Measurements from ENCODE around the gene ZBTB22.
A peak's percentile ranks its signal among the peaks of the same experiment; 100 is the strongest.

ZBTB22 gene

DNA sequence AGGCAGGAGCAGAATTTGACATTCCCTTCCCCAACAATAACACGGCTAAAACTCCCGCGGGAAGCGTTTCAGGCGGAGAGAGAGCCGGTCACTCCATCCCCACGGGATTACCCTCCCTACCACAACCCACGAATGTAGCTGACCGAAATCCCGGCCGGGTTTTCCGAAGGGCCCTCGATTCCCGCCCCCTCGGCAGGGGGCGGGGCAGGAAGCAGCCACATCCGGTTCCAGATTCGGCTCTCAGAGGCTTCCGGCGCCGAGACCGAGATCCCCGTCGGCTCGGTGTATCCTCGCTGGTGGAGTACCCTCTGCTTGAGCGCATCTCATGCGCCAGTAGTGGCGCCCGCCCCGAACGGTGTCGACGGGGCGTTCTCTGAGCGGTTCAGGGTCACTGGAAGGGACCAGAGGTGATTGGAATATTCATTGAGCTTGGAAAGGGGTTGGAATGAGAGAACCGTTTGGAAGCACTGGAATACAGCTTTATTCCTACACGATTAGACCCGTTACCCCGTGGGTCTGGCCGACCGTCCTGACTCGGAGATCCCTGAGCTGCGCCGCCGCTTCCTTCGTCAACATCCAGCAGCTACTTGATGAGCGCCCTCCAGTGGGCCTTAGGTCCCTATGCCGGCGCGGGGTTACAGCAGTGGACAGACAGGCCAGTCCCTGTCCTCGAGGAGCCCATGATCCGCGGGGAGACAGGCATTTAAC lies 18.2 kb downstream of the ZBTB22 start:
- no peak for DNase-seq (ENCODE audit: low read depth, low spot score)
- Histone ChIP-seq H3K9me3 (ENCODE audit: low read depth, low read length) (no peaks in the 10 kb centered on the region), H3K9ac (ENCODE audit: insufficient read length) (peak overlapping the region; percentile 79), H3K36me3 (ENCODE audit: insufficient read depth, low read length) (no peaks in the 10 kb centered on the region), H3K27ac (peak overlapping the region; percentile 85), H3K4me3 (peak overlapping the region; percentile 99)
- TF ChIP-seq POLR2AphosphoS5 (IDR thresholded peaks at IDR 0.05; ENCODE audit: borderline replicate concordance, low read depth, low read length): peak; percentile 98
- no peak for TF ChIP-seq EZH2 (IDR thresholded peaks at IDR 0.05)

DNA sequence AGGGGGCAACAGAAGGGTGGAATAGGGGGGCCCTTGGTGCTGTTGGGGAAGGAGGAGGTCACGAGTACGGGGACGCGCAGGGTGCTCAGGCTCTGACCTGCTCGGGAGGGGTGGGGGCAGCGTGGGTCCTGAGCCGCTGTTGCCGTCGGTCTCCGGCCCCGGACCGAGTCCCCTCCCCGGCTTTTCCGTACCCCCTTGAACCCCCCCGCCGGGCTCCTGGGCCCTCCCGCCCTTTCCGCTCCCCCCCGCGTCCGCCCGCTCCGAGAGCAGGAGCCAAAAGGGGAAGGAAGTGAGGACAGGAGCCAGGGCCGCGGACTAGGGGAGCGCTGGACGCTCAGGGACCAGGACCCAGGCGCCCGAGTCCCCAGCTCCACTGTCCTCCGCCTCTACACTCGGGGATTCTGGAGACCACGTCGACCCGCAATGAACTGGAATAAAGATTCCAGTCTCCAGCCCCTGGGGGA lies 18.7 kb downstream of the ZBTB22 start, which contains the start of gene RGL2:
RGL2 (minus strand) TSS at position 170 of the 464 bp plus-strand sequence. CDS start 332 bp downstream, outside the sequence.
- peak within 1 kb of the TSS; percentile 79 for H3K9ac ChIP-seq (ENCODE audit: insufficient read length)
- H3K4me3 ChIP-seq: peak within 1 kb of the TSS; percentile 99
- H3K36me3 ChIP-seq (ENCODE audit: insufficient read depth, low read length): no peaks in the 10 kb centered on the region
- DNase-seq (ENCODE audit: low read depth, low spot score): no peak
- H3K27ac ChIP-seq: peak within 1 kb of the TSS; percentile 85
- no peak for TF ChIP-seq EZH2 (IDR thresholded peaks at IDR 0.05)
- no peak for TF ChIP-seq FOXP2 (optimal IDR thresholded peaks at IDR 0.05; ENCODE audit: control extremely low read depth, extremely low read length, insufficient read depth)
- no peak for TF ChIP-seq POLR2AphosphoS5 (IDR thresholded peaks at IDR 0.05; ENCODE audit: borderline replicate concordance, low read depth, low read length)
- H3K9me3 ChIP-seq (ENCODE audit: low read depth, low read length): no peaks in the 10 kb centered on the region

DNA sequence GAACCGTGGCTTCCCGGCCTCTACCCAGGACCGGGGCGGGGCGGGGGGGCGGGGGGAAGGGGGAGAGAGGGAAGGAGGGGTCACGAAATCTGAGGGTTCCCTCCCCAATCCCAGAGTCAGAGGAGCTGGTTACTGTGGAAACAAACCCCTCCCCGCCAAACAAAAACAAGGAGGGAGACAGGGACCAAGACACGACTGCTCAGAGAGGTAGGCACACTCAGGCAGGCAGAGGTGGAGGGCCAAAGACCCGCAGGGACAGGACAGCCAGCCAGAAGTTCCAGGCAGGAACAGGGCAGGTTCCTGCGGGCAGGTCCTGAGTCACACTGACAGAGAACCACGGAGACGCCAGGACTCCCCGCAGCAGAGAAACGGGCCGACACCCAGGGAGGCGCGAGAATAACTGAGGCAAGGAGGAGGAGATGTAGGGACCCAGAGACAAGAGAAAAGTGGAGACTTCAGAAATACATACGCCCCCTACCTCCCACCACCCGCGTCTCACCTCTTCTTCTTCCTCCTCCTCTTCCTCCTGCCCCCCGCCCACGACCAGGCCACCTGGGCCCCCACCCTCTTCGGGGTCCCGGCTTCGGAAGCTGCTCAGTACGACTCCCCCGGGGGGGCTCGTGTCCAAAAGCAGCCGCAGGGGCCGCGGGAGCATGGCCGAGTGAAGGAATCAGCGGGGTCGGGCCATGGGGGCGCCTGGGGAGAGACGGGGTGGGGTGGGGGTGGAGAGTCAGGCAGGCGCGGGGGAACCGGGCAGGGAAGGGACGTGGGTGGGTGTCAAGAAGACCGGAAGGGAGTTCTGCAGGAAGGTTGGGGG lies 19.4 kb downstream of the ZBTB22 start:
- no peak for TF ChIP-seq FOXP2 (optimal IDR thresholded peaks at IDR 0.05; ENCODE audit: control extremely low read depth, extremely low read length, insufficient read depth)
- TF ChIP-seq POLR2AphosphoS5 (IDR thresholded peaks at IDR 0.05; ENCODE audit: borderline replicate concordance, low read depth, low read length): no peak; the same call in 1 of the 2 replicates
- TF ChIP-seq EZH2 (IDR thresholded peaks at IDR 0.05): no peak
- H3K36me3 ChIP-seq (ENCODE audit: insufficient read depth, low read length): no peaks in the 10 kb centered on the region
- no peak for DNase-seq (ENCODE audit: low read depth, low spot score)

DNA sequence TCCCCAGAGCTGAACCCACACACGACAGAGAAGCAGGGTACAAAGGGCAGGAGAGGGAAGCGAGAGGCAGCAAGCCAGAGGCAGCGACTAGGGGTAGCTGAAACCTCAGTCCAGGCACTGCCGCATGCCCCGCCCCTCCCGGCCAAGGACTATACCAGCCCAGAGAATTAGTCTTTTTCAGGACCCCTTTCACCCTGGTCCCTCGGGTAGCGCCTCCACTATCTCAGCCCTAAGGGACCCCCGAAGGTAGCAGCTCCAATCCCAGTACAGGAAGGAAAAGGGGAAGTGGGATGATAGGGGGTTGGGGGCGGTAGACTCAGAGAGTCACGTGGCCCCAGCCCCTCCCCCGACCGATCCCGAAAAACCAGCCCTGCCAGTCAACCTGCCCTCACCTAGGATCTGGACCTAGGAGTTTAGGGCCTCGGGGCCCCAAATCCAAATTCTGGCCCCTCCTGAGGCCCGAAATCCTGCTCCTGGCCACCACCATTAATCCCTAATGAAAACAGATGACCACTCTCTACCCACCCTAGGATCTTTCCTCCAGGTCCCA lies 20.1 kb downstream of the ZBTB22 start:
- TF ChIP-seq FOXP2 (optimal IDR thresholded peaks at IDR 0.05; ENCODE audit: control extremely low read depth, extremely low read length, insufficient read depth) (no peak), EZH2 (IDR thresholded peaks at IDR 0.05) (no peak), POLR2AphosphoS5 (IDR thresholded peaks at IDR 0.05; ENCODE audit: borderline replicate concordance, low read depth, low read length) (no peak)

More for the DNA sequence above, 19.4 kb downstream of the ZBTB22 start:
- no peak overlapping the region for H3K27ac ChIP-seq
- peak overlapping the region; percentile 99 for H3K4me3 ChIP-seq
- H3K9me3 ChIP-seq (ENCODE audit: low read depth, low read length): no peaks in the 10 kb centered on the region
- peak overlapping the region; percentile 79 for H3K9ac ChIP-seq (ENCODE audit: insufficient read length)

DNA sequence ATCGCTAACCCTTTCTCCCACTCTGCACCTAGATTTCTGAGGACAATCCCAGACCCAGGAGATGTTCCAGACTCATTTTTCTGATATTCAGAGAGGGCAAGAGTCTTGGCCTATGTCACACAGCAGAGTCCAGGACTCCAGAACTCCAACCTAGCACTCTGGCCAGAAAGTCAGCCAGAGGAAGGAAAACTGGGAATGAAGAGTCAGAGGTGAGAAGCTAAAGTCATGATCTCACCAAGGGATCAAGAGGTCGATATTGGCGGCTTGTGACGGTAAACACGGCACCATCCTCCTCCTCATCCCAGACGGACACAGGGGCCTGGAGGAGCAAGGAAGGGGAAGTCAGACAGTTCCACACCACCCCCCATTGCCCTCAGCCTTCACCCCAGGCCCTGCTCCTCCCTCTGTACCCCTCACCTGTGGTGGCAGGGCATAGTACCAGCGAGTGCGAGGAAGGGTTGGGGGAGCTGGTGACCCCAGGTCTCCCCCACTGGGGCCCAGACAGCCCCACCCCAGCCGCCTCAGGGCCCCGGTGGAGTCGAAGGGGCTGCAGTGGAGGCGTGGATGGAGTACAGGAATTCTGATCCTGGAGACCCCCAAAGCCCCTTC lies 20.6 kb downstream of the ZBTB22 start:
- DNase-seq (ENCODE audit: low read depth, low spot score): no peak
- Histone ChIP-seq H3K9ac (ENCODE audit: insufficient read length) (no peak overlapping the region), H3K36me3 (ENCODE audit: insufficient read depth, low read length) (peaks cover 3% of the 10 kb centered on the region; the same call in 1 of the 2 replicates), H3K27ac (no peak overlapping the region), H3K4me3 (no peak overlapping the region), H3K9me3 (ENCODE audit: low read depth, low read length) (no peaks in the 10 kb centered on the region)
- TF ChIP-seq POLR2AphosphoS5 (IDR thresholded peaks at IDR 0.05; ENCODE audit: borderline replicate concordance, low read depth, low read length) (no peak), EZH2 (IDR thresholded peaks at IDR 0.05) (no peak), FOXP2 (optimal IDR thresholded peaks at IDR 0.05; ENCODE audit: control extremely low read depth, extremely low read length, insufficient read depth) (no peak)

More for the DNA sequence above, 20.1 kb downstream of the ZBTB22 start:
- Histone ChIP-seq H3K27ac (no peak overlapping the region), H3K9me3 (ENCODE audit: low read depth, low read length) (no peaks in the 10 kb centered on the region), H3K9ac (ENCODE audit: insufficient read length) (no peak overlapping the region), H3K36me3 (ENCODE audit: insufficient read depth, low read length) (no peaks in the 10 kb centered on the region; the same call in 1 of the 2 replicates), H3K4me3 (peak overlapping the region; percentile 99)
- no peak for DNase-seq (ENCODE audit: low read depth, low spot score)

DNA sequence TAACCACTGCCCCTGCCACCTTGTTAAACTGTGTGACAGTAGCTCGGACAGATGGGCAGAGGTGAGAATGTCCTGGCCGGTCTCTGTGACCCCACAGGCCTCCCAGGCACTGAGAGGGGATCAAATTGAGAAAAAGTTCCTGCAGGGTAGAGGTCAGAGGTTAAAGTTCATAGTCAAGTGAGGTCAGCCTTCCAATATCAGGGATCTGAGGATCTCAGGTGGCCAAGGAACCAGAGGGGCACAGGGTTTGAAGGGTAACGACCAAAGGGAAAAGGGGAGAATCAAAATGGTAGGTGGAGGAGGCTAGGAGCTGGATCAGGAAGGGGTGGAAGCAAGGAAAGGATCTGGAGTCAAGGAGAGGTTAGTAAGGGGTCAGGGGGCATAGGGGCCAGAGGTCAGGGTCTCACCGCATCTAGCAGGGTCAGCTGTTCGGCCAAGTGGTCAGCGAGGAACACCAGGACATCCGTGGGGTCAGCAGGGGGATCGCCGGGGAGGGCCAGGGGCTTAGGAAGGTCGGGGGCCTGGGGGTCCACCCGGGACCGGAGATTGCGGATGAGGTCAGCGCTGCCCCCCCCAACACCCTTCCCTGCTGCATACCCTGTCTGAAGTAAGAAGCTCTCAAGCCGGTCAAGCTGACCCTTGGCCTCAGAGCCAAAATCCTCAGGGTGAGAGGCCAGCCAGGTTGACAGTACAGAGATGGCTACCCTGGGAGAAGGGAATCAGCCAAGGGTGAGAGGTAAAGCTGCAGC lies 21.7 kb downstream of the ZBTB22 start:
- TF ChIP-seq EZH2 (IDR thresholded peaks at IDR 0.05) (no peak), POLR2AphosphoS5 (IDR thresholded peaks at IDR 0.05; ENCODE audit: borderline replicate concordance, low read depth, low read length) (no peak), FOXP2 (optimal IDR thresholded peaks at IDR 0.05; ENCODE audit: control extremely low read depth, extremely low read length, insufficient read depth) (no peak)
- Histone ChIP-seq H3K9me3 (ENCODE audit: low read depth, low read length) (no peaks in the 10 kb centered on the region), H3K4me3 (no peak overlapping the region), H3K9ac (ENCODE audit: insufficient read length) (no peak overlapping the region), H3K27ac (no peak overlapping the region), H3K36me3 (ENCODE audit: insufficient read depth, low read length) (peaks cover 14% of the 10 kb centered on the region; the same call in 1 of the 2 replicates)
- no peak for DNase-seq (ENCODE audit: low read depth, low spot score)

DNA sequence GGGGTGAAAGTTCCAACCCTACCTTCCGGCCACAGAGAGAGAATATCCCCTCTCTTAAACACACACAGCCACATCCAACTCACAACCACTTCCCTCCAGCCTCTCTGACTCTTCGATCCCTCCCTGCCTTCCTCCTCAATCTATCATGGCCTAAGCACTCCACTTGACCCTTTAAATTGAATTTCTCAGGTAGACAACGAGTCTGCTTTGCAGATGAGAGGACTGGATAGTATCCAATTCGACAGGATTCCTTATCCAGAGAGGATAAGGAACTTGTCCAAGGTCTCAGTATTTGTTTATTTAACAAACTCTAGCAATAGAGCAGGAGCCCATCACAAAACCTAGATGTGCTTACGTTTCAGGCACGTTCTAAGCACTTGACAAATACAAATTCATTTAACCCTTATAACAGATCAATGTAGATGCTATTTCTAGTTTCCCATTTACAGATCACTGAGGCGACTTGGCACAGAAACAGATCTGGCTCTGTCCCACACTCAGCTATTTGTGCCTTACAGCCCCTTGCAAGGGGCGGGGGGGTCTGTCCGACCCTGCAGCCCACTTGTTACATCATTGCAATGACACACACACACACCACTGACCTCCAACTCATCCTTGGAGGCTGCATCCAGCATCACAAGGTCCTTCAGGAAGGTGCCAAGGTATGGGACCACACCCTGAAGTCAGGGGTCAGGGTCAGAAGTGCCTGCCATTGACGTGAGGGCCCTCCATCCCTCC lies 23.3 kb downstream of the ZBTB22 start:
- DNase-seq (ENCODE audit: low read depth, low spot score): no peak
- no peak for TF ChIP-seq FOXP2 (optimal IDR thresholded peaks at IDR 0.05; ENCODE audit: control extremely low read depth, extremely low read length, insufficient read depth)
- TF ChIP-seq POLR2AphosphoS5 (IDR thresholded peaks at IDR 0.05; ENCODE audit: borderline replicate concordance, low read depth, low read length): no peak
- no peak for TF ChIP-seq EZH2 (IDR thresholded peaks at IDR 0.05)
- Histone ChIP-seq H3K9me3 (ENCODE audit: low read depth, low read length) (no peaks in the 10 kb centered on the region), H3K27ac (no peak overlapping the region), H3K9ac (ENCODE audit: insufficient read length) (no peak overlapping the region), H3K4me3 (no peak overlapping the region), H3K36me3 (ENCODE audit: insufficient read depth, low read length) (peaks cover 14% of the 10 kb centered on the region; the same call in 1 of the 2 replicates)

All from SK-N-MC (cell line).